NCI-H1048 (cell line): ENCODE results near the gene RFX1.

Experiments
- DNase-seq: peaks from one replicate; lab custom pipeline; 2025; lab: John Stamatoyannopoulos, UW

RFX1 gene

DNA sequence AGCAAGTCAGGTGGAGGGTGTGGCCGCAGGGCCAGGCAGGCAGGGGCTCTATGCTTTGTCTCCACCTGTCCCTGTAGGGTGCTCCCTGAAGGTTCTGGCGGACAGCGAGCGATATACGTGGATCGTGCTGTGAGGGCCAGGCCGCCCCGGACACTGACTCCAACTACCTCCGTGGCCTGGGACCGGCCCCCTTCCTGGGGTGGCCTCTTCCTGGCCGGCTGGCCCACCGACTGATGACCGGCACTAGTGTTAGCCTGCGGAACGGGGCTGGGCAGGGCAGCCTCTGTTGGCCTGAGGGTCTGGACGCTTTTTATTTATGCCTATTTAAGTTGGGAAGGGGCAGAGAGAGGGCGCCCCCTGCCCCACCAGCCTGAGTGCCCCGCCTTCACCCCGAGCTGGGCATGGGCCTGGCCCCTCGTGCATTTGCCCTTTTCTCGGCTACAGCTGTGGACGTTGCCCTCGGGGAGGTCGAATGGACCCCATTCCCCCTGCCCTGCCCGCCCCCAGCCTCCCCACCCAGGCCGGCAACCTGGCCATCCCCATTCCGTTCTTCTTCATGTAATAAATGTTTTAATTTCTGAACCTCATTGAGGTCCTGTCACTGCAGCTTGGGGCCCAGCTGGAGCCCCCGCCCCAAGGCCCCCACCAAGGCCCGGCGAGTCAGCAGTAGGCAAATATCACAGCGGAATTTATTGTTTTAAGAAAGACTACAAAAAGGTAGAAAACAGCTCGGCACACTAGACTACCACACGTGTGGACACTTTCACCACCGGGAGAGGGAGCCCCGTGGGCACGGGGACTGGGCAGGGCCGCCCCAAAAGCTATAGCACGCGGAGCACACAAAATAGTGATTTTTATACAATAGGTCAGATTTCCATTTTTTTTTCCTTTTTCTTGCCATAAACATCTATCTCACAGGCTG is 45.0 kb downstream of the RFX1 start:
- DNase-seq: no peak

DNA sequence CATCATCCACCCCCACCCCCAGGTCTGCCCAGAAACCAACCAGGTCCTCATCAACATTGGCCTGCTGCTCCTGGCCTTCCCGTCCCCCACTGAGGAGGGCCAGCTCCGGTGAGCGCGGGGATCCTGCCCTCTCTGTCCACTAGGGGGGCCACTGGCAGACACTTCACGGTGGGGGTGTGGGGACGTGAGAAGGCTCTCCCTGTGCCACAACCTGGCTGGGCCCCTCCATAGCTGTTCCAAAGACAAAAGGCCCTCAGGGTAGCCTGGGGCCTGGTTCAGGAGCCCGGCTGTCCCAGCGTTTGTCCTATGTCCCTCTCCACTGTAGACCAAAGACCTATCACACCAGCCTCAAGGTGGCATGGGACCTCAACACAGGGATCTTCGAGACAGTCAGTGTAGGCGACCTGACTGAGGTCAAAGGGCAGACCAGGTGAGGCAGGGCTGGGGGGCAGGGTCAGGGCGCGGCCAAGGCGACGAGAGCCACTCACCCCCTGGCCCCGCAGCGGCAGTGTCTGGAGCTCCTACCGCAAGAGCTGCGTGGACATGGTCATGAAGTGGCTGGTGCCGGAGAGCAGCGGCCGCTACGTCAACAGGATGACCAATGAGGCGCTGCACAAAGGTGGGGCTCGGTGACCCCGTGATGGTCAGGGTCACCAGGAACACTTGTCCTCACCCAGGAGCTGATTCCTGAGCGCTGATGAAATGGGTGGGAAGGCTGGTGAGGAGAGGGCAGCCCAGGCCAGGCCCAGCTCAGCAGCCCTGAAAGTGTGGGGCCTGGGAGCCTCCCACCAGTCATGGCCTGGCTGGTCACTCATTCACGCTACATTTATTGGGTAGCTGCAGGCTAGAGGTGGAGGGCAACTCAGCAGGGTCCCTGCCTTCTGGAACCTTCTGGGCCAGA is 45.9 kb downstream of the RFX1 start:
- DNase-seq: no peak

DNA sequence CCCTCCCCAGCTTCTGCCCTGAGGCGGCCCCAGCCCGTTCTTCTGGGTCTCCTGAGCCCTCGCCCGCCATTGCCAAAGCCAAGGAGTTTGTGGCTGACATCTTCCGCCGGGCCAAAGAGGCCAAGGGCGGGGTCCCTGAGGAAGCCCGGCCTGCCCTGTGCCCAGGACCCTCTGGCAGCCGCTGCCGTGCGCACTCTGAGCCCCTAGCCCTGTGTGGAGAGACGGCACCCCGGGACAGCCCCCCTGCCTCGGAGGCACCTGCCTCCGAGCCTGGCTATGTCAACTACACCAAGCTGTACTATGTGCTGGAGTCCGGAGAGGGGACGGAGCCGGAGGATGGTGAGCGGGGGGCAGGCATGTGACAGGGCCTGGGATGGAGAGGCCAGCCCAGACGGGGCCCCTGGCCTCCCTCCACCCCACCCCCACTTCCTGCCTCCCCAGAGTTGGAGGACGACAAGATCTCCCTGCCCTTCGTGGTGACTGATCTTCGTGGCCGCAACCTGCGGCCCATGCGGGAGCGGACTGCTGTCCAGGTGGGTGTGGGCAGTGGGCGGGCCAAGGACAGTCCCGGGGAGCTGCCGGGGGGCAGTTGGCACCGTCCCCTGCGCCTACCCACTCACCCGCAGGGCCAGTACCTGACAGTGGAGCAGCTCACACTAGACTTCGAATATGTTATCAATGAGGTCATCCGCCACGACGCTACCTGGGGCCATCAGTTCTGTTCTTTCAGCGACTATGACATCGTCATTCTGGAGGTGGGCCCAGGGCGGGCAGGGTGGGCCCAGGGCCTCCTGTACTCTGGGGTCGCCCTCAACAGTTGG is 46.8 kb downstream of the RFX1 start:
- DNase-seq: no peak

DNA sequence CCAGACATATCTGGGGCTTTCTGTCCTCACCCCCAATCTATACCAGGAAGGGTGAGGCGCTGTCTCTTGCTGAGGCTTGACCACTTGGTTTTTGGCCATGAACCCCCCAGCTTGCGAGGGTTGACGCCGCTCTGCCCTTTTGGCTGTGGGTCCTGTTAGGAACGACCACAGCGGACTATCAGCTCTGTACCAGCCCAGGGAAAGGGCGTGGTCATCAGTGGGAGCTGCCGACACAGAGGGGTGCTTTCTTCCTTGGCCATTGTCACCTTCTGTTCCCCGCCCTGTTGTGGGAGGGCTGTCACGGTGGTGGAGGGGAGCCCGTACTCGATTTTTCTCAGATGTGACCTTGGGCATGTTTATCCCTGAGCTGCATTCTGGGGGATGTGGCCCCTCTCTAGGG is 48.1 kb downstream of the RFX1 start:
- DNase-seq: no peak

DNA sequence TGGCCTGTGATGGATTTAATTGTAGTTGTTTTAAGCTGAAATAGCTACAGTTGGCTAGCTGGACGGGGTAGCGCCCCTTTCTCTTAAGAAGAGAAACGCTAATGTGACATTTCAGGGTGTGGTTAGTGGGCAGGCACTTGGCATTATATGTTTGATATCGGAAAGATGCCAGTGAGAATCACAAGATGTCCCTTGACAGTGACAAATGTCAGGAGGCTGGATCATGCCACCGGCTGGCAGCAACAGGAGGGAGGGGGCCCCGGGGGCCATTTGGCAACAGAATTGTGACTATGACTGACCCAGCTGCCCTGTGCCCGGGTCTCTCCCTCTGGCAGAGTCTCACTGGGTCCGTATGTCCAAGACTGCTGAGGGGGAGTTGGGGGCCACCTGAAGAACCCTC is 49.1 kb downstream of the RFX1 start:
- DNase-seq: no peak

DNA sequence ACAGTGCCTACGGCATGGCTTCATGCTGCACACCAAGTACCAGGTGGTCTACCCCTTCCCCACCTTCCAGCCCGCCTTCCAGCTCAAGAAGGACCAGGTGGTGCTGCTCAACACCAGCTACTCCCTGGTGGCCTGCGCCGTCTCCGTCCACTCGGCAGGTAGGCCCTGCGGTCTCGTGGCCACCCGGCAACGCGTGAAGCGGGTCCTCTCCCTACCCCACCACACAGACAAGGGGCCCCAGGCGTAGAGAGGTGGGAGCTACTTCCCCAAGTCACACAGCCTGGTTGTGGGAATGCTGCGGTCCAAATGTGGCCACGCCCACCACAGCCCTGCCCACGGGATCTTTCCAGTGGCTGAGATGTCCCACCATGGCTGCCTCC is 49.8 kb downstream of the RFX1 start:
- DNase-seq: no peak

DNA sequence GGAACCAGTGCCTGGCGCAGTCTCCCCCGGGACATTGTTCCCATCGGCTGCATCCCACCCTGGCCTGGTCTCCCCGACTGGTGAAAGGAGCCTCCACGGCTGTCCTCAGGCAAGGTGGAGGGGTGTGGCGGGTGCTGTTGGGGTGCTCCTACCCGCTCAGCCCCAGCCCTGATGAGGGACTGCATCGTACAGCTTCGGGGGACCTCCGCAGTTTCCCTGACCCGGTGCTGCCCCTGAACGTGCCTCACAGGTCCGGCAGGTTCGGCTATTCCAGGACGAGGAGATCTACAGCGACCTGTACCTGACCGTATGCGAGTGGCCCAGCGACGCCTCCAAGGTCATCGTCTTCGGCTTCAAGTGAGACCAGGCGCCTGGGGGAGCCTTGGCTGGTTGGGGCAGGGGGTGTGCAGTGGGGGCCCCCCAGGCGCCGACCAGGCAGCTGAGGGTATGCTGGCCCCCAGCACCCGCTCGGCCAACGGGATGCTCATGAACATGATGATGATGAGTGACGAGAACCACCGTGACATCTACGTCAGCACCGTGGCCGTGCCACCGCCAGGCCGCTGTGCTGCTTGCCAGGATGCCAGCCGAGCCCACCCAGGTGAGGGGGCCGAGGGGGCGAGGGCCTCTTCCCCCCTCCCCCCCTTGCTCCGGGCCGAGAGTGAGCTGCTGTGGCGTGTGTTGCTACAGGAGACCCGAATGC is 50.3 kb downstream of the RFX1 start:
- no peak for DNase-seq

DNA sequence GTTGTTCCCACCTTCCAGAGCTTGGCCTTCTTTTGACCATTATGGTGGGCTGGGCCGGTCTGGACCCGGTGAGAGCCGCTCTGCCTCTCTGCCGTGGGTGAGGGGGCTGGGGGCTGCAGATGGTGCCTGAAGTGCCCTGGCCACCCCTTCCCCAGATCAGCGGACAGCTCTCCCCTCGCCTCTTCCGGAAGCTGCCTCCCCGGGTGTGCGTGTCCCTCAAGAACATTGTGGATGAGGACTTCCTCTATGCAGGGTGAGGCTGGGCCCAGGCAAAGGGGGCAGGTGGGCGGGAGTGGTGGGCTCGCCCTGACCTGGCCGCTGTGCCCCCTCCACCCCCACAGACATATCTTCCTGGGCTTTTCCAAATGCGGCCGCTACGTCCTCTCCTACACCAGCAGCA is 51.9 kb downstream of the RFX1 start:
- no peak for DNase-seq

DNA sequence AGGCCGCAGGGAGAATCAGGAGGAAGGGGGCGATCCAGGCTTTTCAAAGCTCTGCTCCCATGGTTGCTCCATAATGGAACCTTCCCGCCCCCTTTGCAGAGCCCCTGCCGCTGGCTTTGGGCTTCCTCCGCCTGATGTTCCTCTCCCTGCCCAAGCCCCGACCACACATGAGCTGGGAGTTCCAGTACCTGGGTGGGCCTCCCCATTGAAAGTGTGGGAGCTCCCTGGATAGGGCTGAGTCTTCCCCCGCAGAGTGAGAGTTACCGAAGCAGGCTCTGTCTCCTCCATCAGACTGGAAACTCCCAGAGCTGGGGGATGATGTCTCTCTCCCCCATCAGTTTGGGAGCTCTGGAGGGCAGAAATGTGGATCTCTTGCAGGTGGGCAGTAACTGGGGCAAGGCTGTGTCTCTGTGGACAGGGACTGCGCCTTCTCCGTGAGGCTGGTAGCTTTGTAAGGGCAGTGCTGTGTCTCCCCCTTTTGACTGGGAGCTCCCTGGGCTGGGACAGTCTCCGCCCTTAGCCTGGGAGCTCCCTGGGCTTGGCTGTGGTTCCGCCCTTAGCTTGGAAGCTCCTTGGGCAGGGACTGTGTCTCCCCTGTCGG is 53.1 kb downstream of the RFX1 start:
- DNase-seq: no peak

DNA sequence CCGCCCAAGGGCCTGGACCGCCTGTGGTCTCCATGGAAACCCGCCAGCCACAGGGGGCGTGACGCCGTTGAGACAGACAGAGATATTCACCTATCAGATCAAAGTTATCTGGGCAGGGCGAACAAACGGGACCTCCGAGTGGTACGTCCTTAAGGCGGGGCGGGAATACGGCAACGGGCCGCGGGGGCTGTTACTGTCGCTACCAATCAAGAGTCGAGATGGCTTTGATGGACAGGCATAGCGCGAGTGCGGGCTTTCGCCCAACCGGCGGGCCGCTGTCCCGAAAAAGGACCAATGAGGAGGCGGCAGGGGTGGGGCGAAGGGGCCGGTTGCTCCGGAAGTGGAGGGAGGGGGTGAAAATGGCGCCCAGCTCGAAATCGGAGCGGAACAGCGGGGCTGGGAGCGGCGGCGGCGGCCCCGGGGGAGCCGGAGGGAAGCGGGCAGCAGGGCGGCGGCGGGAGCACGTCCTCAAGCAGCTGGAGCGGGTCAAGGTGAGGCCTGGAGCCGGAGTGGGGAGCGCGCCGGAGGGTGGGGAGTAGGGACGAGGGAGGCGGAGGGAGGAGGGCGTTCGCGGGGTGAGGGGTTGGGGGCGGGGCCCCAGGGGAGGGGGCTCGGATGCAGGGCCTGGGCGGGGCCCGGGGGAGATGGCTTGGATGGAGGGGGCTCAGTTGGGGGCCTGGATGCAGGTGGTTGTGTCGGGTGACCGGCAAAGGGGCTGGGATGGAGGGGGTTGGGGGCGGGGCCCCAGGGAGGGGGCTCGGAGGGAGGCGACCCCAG is 53.8 kb downstream of the RFX1 start, which contains the start of gene DCAF15:
TSS of gene DCAF15 (plus strand) at position 356 of the 777 bp plus-strand sequence. CDS start at position 360, 4 bp downstream.
- peak; percentile 94 for DNase-seq

DNA sequence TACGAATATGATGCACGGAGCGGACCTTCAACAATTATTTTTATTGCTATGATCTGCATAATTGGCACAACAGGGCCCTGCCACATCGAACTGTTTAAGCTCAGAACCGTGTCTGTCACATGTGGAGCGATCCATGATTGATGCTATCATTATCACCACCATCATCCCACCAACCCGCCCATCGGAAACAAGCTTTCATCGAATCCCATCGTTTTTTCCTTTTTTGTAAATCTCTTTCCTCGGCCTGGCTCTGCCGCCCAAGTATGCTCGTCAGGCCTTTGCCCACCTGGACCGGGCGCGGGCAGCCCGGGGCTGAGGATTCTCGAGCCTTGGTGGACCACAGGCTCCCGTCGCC is 54.3 kb downstream of the RFX1 start:
- no peak for DNase-seq

DNA sequence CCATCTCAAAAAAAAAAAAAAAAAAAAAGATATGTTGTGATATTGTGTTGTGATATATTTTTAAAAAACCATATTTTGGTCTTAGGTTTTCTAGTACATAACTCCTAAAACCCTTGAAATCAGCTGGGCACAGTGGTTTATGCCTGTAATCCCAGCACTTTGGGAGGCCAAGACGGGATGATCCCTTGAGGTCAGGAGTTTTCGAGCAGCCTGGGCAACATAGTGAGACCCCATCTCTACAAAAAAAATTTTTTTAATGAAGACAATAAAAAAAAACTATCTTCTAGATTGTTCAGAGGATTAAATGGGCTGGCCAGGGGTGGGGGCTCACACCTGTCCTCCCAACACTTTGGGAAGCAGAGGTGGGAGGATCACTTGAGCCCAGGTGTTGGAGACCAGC is 55.1 kb downstream of the RFX1 start:
- no peak for DNase-seq

DNA sequence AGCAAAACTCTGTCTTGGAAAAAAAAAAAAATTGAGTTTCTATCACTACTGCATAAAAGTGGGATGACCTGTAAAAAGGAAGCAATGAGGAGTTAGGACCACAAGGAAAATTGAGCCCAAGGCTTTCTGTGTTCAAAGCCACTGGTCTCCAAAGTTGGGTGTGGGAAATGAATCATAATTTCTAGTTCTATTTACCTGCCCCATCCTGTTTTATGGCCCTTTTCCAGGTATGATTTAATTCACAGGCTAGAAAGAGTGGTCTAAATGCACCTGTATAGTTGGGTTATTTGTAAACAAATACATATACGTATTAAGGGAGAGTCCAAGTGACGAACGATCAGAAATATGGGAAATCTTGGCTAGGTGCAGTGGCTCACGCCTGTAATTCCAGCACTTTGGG is 59.7 kb downstream of the RFX1 start:
- no peak for DNase-seq

DNA sequence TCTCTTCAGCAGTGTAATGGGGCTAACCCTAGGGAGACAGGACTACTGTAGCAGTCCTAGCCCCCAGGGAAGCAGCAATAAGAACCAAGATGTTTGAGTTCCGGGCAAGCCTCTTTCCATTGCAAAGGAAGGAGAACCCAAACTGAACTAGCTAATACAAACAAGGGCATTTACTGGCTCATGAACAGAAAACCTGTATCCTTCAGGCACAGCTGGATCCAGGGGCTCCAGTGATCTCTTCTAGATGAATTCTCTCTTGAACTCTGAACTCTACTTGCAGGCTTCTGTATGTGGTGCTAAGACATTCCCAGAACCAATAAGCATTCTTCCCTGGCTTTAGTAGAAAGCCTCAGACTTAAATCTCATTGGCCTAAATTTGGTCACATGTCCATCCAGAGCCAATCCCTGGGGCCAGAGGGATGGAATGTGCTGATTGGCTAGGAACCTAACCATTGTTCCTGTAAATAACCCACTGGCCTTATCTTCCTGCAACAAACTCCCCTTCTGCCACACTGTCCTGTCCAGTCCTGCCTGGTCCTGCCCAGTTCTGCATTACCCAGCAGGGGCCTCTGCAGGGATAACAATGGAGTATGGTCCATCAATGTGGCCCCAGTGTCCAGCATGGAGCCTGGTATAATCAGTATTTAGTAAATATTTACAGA is 64.0 kb downstream of the RFX1 start:
- no peak for DNase-seq

DNA sequence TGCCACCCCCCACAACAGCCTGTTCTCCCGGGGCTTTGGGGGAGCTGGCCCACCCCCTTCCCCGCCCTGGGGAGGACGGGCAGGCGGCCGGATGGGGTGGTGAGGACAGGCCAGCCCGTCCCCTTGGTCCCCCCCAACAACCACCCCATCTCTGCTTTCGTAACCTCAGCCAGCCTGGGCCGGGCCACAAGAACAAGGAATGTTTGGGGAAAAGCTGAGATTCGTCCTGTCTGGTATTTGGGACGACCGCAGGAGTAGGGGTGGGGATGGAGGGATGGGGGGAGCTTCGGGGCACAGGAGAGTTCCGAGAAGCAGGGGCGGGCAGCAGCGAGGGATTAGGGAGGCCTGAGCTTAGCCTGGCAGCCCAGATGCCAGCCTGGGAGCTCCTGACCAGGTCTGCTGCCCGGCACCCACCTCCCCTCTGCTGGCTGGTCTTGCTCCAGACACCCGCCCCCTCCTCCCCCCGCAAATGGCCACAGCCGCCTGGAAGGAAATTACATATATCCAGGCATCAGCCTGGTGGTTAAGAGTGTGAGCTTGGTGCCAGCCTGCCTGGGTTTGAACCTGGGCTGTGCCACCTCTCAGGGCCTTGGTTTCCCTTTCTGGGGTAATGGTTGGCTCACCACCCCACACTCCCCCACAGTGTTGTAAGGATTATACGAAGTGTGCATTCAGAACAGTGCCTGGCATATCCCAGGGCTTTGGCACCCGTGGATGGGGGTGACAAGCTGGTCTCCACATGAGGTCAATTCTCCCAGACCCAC is 67.6 kb downstream of the RFX1 start, which contains the start of gene PODNL1:
TSS of gene PODNL1 (minus strand) at position 117 of the 764 bp plus-strand sequence. CDS start 236 bp downstream, outside the sequence.
- no peak for DNase-seq

DNA sequence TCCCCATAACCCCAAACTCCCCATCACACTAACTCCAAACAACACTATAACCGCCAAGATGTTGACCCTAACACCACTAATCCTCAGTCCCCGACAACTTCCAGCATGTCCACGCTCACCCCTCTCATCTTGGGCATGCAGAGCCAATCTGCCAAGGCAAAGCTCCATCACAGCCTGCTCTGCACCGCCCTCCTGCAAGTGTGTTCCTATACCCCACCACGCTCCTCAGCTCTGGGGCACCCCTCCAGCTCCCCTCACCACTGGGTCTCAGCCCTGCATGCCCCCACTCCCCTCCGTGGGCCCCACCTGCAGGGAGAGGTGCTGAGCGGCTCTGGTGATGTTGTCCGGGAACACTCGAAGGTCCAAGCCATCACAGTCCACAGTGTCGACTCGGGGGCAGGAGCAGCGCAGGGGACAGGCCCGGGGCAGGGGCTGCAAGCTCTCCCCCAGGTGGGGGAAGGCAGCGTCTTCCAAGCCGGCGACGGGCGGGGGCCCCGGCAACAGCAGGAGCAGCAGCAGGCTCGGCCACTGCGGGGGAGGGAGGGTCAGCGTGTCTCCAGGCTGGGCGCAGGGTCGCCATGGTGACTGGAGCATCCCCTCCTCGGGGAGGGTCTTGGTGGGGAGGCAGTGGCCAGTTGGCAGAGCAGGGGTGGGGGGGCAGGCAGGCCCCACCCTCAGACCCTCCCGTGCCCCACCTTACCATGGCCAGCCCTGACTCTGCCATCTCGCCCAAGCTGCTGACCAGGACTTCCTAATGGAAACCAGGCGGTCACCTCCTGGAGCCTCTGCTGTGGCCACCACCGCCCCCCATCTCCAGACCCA is 68.4 kb downstream of the RFX1 start:
- no peak for DNase-seq

DNA sequence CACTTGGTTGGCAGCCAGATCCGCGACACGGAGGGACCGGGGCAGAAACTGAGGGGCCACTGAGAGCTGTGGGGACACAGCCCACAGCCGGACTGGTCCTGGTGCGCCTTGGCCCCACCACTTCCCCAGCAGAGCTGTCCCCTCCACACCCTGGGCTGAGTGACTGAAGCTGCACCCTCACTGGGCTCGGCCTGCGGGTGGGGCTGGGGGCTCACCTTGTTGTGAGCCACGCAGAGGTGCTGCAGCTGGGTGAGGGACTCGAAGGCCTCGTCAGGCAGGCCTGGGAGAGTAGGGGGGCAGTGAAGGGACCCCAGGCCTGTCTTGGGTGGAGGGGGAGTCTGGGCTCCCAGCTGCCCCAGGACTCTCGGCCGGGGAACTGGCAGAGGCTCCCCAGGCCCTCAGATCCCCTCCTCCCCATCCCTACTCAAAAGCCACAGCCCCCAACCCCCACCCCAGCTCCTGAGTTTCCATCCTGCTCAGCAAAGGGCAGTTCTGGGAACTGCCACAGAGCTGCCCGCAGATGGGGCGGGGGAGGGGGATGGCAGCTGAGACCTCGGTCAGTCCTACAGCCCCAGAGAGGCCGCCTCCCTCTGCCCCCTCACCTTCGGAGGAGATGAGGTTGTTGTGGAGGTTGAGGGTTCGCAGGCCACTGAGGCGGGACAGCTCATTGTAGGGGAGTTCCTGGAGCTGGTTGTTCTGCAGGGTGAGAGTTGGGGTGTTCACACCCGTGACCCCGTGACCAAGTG is 70.2 kb downstream of the RFX1 start:
- no peak for DNase-seq
